Measurements from ENCODE around the gene MSMO1. TPM values are rescaled to one million over a fixed set of nuclear protein-coding genes. Genes with fewer than 3 reads are reported as not detected.
A peak's percentile ranks its signal among the peaks of the same experiment; 100 is the strongest.

MSMO1 gene
- total RNA-seq, 1 donor from 2014 or later, result 139 TPM

DNA sequence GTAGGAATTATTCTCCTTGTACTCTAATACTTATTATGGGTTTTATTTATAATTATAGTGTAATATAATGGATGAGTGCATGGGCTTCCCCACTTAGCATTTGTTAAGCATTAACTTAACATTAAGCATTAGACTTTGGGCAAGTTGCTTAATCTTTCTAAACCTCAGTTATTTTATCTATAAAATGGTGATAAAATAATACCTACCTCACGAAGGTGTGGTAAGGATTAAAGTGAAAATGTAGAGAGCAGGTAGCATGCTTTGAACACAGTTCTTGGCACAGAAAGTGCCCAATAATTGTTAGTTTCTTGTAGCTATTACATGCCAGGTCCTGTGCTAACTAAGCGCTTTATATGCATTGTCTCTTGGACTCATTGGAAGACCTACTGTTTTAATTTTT is 2.6 kb downstream of the MSMO1 start:
- Mint-ChIP-seq H3K27me3 (ENCODE audit: low read depth) (no peaks in the 10 kb centered on the region), H3K27ac (ENCODE audit: unreplicated experiment) (no peak overlapping the region), H3K4me3 (no peak overlapping the region), H3K4me1 (peaks cover 53% of the 10 kb centered on the region), H3K9me3 (no peaks in the 10 kb centered on the region), H3K36me3 (ENCODE audit: low read depth) (peaks cover 27% of the 10 kb centered on the region)
- no peak for TF ChIP-seq CTCF (conservative IDR thresholded peaks at IDR 0.05)
- DNase-seq (ENCODE audit: low read depth, low spot score), result no peak

- DNase-seq (ENCODE audit: low read depth, low spot score), result no peak
- TF ChIP-seq CTCF (conservative IDR thresholded peaks at IDR 0.05), result no peak
- Mint-ChIP-seq H3K4me1 (peaks cover 53% of the 10 kb centered on the region), H3K9me3 (no peaks in the 10 kb centered on the region), H3K27me3 (ENCODE audit: low read depth) (no peaks in the 10 kb centered on the region), H3K27ac (ENCODE audit: unreplicated experiment) (peak overlapping the region; percentile 36), H3K4me3 (no peak overlapping the region), H3K36me3 (ENCODE audit: low read depth) (peaks cover 21% of the 10 kb centered on the region)
Observed at GRCh38 chr4:165330666-165331065, 3.2 kb downstream of the MSMO1 start.

DNA sequence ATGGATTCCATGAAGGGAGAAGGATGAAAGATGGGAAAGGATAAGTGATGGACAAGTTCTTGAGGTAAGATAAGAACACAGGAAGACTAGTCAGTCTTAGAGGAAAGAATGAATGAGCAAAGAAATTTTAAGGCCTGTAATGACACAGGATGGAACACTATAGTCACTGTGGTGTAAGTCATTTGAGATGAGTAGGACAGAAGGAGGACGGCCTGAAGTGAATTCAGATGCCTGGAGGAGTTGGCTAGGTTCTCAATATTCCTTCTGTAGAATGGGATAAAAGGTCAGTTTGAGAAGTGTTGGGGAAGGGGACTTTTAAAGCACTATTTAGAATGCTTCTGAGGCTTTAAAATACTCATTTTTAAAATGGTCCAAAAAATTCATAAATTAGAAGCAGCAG is 3.9 kb downstream of the MSMO1 start:
- peaks cover 19% of the 10 kb centered on the region for H3K36me3 Mint-ChIP-seq (ENCODE audit: low read depth)
- no peak for DNase-seq (ENCODE audit: low read depth, low spot score)
- H3K4me1 Mint-ChIP-seq, result peaks cover 51% of the 10 kb centered on the region
- no peaks in the 10 kb centered on the region for H3K27me3 Mint-ChIP-seq (ENCODE audit: low read depth)
- H3K27ac Mint-ChIP-seq (ENCODE audit: unreplicated experiment), result no peak overlapping the region
- no peaks in the 10 kb centered on the region for H3K9me3 Mint-ChIP-seq
- no peak for TF ChIP-seq CTCF (conservative IDR thresholded peaks at IDR 0.05)
- no peak overlapping the region for H3K4me3 Mint-ChIP-seq

- peak overlapping the region; percentile 63 for H3K27ac Mint-ChIP-seq (ENCODE audit: unreplicated experiment)
- no peak for DNase-seq (ENCODE audit: low read depth, low spot score)
- H3K4me3 Mint-ChIP-seq, result no peak overlapping the region
- no peaks in the 10 kb centered on the region for H3K27me3 Mint-ChIP-seq (ENCODE audit: low read depth)
- H3K4me1 Mint-ChIP-seq, result peaks cover 54% of the 10 kb centered on the region
- no peak for TF ChIP-seq CTCF (conservative IDR thresholded peaks at IDR 0.05)
- no peaks in the 10 kb centered on the region for H3K9me3 Mint-ChIP-seq
- H3K36me3 Mint-ChIP-seq (ENCODE audit: low read depth), result peaks cover 21% of the 10 kb centered on the region
Observed at GRCh38 chr4:165331823-165332222, 4.4 kb downstream of the MSMO1 start.

- Mint-ChIP-seq H3K36me3 (ENCODE audit: low read depth) (peaks cover 25% of the 10 kb centered on the region), H3K4me1 (peaks cover 59% of the 10 kb centered on the region), H3K9me3 (no peaks in the 10 kb centered on the region), H3K27ac (ENCODE audit: unreplicated experiment) (peak overlapping the region; percentile 64), H3K27me3 (ENCODE audit: low read depth) (no peaks in the 10 kb centered on the region), H3K4me3 (no peak overlapping the region)
- TF ChIP-seq CTCF (conservative IDR thresholded peaks at IDR 0.05), result no peak
- DNase-seq (ENCODE audit: low read depth, low spot score), result no peak
Observed at GRCh38 chr4:165332502-165332901, 5.0 kb downstream of the MSMO1 start.

Measured in neural crest cell (in vitro differentiated cells).